ENCODE data around the gene CDH4.

DNA sequence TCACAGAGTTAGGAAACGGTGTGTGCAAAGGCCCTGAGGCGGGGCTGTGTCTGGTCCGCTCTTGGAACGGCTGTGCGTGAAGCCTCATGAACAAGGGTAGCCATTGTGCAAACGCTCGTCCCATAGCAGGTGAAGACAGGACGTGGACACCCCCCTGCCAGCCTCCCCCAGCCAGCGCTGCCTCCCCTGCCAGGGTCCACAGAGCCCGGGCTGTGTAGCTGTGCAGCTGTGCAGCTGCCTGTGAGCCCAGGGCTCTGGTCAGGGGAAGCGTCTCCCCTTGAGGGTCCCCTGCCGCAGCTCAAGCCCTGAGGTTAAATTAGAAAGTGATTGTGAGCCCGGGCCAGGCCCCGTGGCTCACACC, 674.2 kb downstream of the CDH4 start:
- TF ChIP-seq, protein P1, sequence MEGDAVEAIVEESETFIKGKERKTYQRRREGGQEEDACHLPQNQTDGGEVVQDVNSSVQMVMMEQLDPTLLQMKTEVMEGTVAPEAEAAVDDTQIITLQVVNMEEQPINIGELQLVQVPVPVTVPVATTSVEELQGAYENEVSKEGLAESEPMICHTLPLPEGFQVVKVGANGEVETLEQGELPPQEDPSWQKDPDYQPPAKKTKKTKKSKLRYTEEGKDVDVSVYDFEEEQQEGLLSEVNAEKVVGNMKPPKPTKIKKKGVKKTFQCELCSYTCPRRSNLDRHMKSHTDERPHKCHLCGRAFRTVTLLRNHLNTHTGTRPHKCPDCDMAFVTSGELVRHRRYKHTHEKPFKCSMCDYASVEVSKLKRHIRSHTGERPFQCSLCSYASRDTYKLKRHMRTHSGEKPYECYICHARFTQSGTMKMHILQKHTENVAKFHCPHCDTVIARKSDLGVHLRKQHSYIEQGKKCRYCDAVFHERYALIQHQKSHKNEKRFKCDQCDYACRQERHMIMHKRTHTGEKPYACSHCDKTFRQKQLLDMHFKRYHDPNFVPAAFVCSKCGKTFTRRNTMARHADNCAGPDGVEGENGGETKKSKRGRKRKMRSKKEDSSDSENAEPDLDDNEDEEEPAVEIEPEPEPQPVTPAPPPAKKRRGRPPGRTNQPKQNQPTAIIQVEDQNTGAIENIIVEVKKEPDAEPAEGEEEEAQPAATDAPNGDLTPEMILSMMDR (IDR thresholded peaks at IDR 0.05): no peak
- TF ChIP-seq ZFX (IDR thresholded peaks at IDR 0.05; ENCODE audit: borderline replicate concordance): no peak
